PC-3 (cell line): Measurements from ENCODE around the gene ARHGEF25.

Experiments used
- EZH2 ChIP-seq: fragments of 300-600 bp; sonication (generic); IDR thresholded peaks from one replicate; pipeline ENCODE4 v1.6.1; 2017; ENCODE audit warnings: antibody characterized with exemption, mild to moderate bottlenecking, low read length; ENCODE audit not compliant: unreplicated experiment
- EZH2phosphoT487 ChIP-seq: fragments of 300-600 bp; sonication (generic); IDR thresholded peaks from 2 replicates; pipeline ENCODE4 v1.6.1; 2018; ENCODE audit warnings: mild to moderate bottlenecking, antibody characterized with exemption, low read length, borderline replicate concordance
- TF ChIP-seq, protein P1 (sequence below): fragments of 300-600 bp; sonication (generic); conservative IDR thresholded peaks from 2 replicates; pipeline ENCODE4 v1.5.1; 2017; ENCODE audit warnings: antibody characterized with exemption, low read depth, mild to moderate bottlenecking, low read length

DNA sequence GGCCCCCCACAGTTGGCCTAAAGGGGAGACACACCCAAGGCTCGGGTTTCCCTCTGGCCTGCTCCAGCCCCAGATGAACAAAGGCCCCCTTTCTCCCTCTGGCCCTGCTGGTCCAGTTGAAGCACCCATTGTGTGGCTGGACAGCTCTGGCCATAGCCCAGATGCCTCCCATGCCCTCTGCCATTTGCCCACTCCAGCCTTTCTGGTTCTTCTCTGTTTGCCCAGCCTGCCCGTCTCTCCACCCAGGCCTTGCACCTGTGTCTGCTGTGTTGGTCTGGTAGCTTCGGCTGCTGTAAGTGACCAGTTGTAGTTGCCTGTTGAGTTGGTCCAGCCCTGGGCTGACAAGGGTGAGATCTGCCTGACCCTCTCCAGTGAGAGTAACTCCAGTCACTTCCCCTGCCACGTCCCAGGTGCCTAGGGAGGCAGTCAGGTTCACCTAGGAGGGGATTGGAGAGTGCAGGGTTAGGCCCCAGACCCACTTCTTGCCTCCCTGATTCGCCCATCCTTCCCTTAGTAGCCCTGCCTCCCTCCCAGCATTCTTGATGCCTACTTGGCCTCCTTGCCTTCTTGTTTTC, 18.7 kb downstream of the ARHGEF25 start:
- TF ChIP-seq, protein P1, sequence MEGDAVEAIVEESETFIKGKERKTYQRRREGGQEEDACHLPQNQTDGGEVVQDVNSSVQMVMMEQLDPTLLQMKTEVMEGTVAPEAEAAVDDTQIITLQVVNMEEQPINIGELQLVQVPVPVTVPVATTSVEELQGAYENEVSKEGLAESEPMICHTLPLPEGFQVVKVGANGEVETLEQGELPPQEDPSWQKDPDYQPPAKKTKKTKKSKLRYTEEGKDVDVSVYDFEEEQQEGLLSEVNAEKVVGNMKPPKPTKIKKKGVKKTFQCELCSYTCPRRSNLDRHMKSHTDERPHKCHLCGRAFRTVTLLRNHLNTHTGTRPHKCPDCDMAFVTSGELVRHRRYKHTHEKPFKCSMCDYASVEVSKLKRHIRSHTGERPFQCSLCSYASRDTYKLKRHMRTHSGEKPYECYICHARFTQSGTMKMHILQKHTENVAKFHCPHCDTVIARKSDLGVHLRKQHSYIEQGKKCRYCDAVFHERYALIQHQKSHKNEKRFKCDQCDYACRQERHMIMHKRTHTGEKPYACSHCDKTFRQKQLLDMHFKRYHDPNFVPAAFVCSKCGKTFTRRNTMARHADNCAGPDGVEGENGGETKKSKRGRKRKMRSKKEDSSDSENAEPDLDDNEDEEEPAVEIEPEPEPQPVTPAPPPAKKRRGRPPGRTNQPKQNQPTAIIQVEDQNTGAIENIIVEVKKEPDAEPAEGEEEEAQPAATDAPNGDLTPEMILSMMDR = no peak
- no peak for TF ChIP-seq EZH2
- TF ChIP-seq EZH2phosphoT487 = no peak
